Endometrial microvascular endothelial cells (primary cell): ENCODE measurements around the gene VAV2. TPM values are rescaled to one million over a fixed set of nuclear protein-coding genes. Genes with fewer than 3 reads are reported as not detected.

Experiments used
- in situ Hi-C: cut with HindIII; loops from 2 replicates; pipeline ENCODE4 v1.10.0; 2017; ENCODE audit warnings: low sequenced_read_pairs, low pct_unique_long_range_greater_than_20kb; ENCODE audit errors: inconsistent ontology term
- total RNA-seq: library from RNA; depleted of rRNA; stranded (reverse); fragments of >200 nt; gene quantifications from one replicate; pipeline ENCODE4 v1.2.3, GENCODE V29; 2015; ENCODE audit errors: inconsistent ontology term

The VAV2 gene
- total RNA-seq, 1 donor from 2014 or later, result 12.8 TPM

GRCh38 chr9:134004131-134004873 lies 12.2 kb upstream of the VAV2 start:
- in situ Hi-C loops, result no loop called here

GRCh38 chr9:134003237-134003636 lies 11.1 kb upstream of the VAV2 start:
- in situ Hi-C loops, result no loop called here

- in situ Hi-C loops, result no loop called here
Measured at GRCh38 chr9:134002796-134003195, 10.7 kb upstream of the VAV2 start.

- in situ Hi-C loops, result loop anchor here (25.0 kb wide), 1 partner anchor 213 kb away; no protein-coding TSS in a partner anchor
Measured at GRCh38 chr9:133999851-134000265, 7.7 kb upstream of the VAV2 start.

GRCh38 chr9:133998915-133999595 lies 6.9 kb upstream of the VAV2 start:
- in situ Hi-C loops, result loop anchor here (25.0 kb wide), 1 partner anchor 212 kb away; no protein-coding TSS in a partner anchor

GRCh38 chr9:133997584-133997983 lies 5.5 kb upstream of the VAV2 start:
- in situ Hi-C loops, result loop anchor here (25.0 kb wide), 1 partner anchor 210 kb away; no protein-coding TSS in a partner anchor

- in situ Hi-C loops, result loop anchor here (25.0 kb wide), 1 partner anchor 210 kb away; no protein-coding TSS in a partner anchor
Measured at GRCh38 chr9:133996531-133997520, 4.7 kb upstream of the VAV2 start.

- in situ Hi-C loops, result loop anchor here (25.0 kb wide), 1 partner anchor 208 kb away; no protein-coding TSS in a partner anchor
Measured at GRCh38 chr9:133995012-133995896, 3.1 kb upstream of the VAV2 start.

GRCh38 chr9:133994353-133995011 lies 2.4 kb upstream of the VAV2 start:
- in situ Hi-C loops, result loop anchor here (25.0 kb wide), 1 partner anchor 207 kb away; no protein-coding TSS in a partner anchor

GRCh38 chr9:133993635-133994253 lies 1.6 kb upstream of the VAV2 start:
- in situ Hi-C loops, result loop anchor here (25.0 kb wide), 1 partner anchor 206 kb away; no protein-coding TSS in a partner anchor

GRCh38 chr9:133992780-133993634 lies 883 bp upstream of the VAV2 start:
- in situ Hi-C loops, result loop anchor here (25.0 kb wide), 1 partner anchor 206 kb away; no protein-coding TSS in a partner anchor

GRCh38 chr9:133991214-133991921 lies 756 bp downstream of the VAV2 start:
- in situ Hi-C loops, result loop anchor here (25.0 kb wide), 1 partner anchor 204 kb away; no protein-coding TSS in a partner anchor

- in situ Hi-C loops, result loop anchor here (25.0 kb wide), 1 partner anchor 203 kb away; no protein-coding TSS in a partner anchor
Measured at GRCh38 chr9:133990366-133991213, 1.5 kb downstream of the VAV2 start.

- in situ Hi-C loops, result loop anchor here (25.0 kb wide), 1 partner anchor 202 kb away; no protein-coding TSS in a partner anchor
Measured at GRCh38 chr9:133989625-133990365, 2.3 kb downstream of the VAV2 start.
